Smooth muscle cell (in vitro differentiated cells): ENCODE data around the gene KIF3A. TPM values are rescaled to one million over a fixed set of nuclear protein-coding genes. Genes with fewer than 3 reads are reported as not detected.

ENCODE experiments used
- DNase-seq: peaks from one replicate; lab custom pipeline; 2025; ENCODE audit not compliant: unreplicated experiment; lab: John Stamatoyannopoulos, UW
- H2AFZ ChIP-seq: fragments of 200-600 bp; sonication (generic); 2 replicates; pipeline ENCODE4 v1.6.0; 2016; ENCODE audit warnings: antibody characterized with exemption, low read depth, mild to moderate bottlenecking
- H3F3A ChIP-seq: fragments of 200-600 bp; sonication (generic); 2 replicates; pipeline ENCODE4 v1.6.0; 2017; ENCODE audit warnings: antibody characterized with exemption, low read depth
- H3K27ac ChIP-seq: fragments of 200-600 bp; sonication (generic); 2 replicates; pipeline ENCODE4 v1.5.1; 2016; ENCODE audit warnings: low read depth, mild to moderate bottlenecking
- H3K27me3 ChIP-seq: fragments of 200-600 bp; sonication (generic); 2 replicates; pipeline ENCODE4 v1.6.1; 2016; ENCODE audit warnings: low read depth, mild to moderate bottlenecking
- H3K36me3 ChIP-seq: fragments of 200-600 bp; sonication (generic); 2 replicates; pipeline ENCODE4 v1.5.1; 2016; ENCODE audit warnings: low read depth
- H3K4me1 ChIP-seq: fragments of 200-600 bp; sonication (generic); 2 replicates; pipeline ENCODE4 v1.5.1; 2016; ENCODE audit warnings: low read depth
- H3K4me2 ChIP-seq: fragments of 200-600 bp; sonication (generic); 2 replicates; pipeline ENCODE4 v1.6.0; 2016; ENCODE audit warnings: mild to moderate bottlenecking
- H3K4me3 ChIP-seq: fragments of 200-600 bp; sonication (generic); 2 replicates; pipeline ENCODE4 v1.5.1; 2016; ENCODE audit warnings: mild to moderate bottlenecking
- H3K79me2 ChIP-seq: fragments of 200-600 bp; sonication (generic); 2 replicates; pipeline ENCODE4 v1.6.0; 2016; ENCODE audit warnings: low read depth, mild to moderate bottlenecking
- H3K9ac ChIP-seq: fragments of 200-600 bp; sonication (generic); 2 replicates; pipeline ENCODE4 v1.6.0; 2016; ENCODE audit warnings: low read depth
- H3K9me3 ChIP-seq: fragments of 200-600 bp; sonication (generic); replicated peaks from 2 replicates; pipeline ENCODE4 v1.5.1; 2016; ENCODE audit warnings: low read depth
- H4K20me1 ChIP-seq: fragments of 200-600 bp; sonication (generic); 2 replicates; pipeline ENCODE4 v1.6.0; 2016; ENCODE audit warnings: low read depth
- CTCF ChIP-seq: fragments of 200-600 bp; sonication (generic); IDR thresholded peaks from 2 replicates; pipeline ENCODE4 v1.5.1; 2017; ENCODE audit warnings: borderline replicate concordance, mild to moderate bottlenecking, antibody characterized with exemption; ENCODE audit not compliant: insufficient read depth, poor library complexity, severe bottlenecking
- WGBS: methylation state at CpG from one replicate; pipeline ENCODE4 v1.1.7; 2016; ENCODE audit warnings: low lambda C conversion rate; 5-methylcytosine and 5-hydroxymethylcytosine counted together
- polyA plus RNA-seq: library from polyadenylated mRNA; unstranded; fragments of >200 nt; fragmentation: Nextera tagmentation; extraction: Ambion mirVana; gene quantifications from 2 replicates; pipeline ENCODE4 v1.2.1, GENCODE V29; 2016
- total RNA-seq: library from RNA; depleted of rRNA; stranded (reverse); fragments of >200 nt; gene quantifications from 2 replicates; pipeline ENCODE4 v1.2.3, GENCODE V29; 2014

The KIF3A gene
- total and polyA plus RNA-seq, 2 experiments from 2014 or later, result 12.6 to 21.4 TPM

DNA sequence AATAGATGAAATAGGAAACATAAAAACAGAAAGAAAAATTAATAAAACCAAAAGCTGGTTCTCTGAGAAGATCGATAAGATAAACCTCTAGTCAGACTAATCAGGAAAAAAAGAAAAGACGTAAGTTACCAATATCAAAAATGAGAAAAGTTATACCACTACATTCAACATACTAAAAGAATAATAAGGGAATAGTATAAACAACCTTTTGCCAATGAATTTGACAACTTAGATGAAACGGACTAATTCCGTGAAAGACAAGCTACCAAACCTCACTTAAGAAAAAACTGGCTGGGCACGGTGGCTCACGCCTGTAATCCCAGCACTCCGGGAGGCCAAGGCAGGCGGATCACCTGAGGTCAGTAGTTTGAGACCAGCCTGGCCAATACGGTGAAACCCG is 7.5 kb downstream of the KIF3A start:
- TF ChIP-seq CTCF, result no peak
- no peak overlapping the region for H3K4me2 ChIP-seq
- peaks cover 5% of the 10 kb centered on the region for H4K20me1 ChIP-seq
- 95% methylated on average over 10 of the region's 10 CpGs for WGBS
- no peak overlapping the region for H3K4me3 ChIP-seq
- H3K9me3 ChIP-seq, result no peaks in the 10 kb centered on the region
- no peaks in the 10 kb centered on the region for H3K27me3 ChIP-seq
- no peaks in the 10 kb centered on the region for H3F3A ChIP-seq
- H3K36me3 ChIP-seq, result peaks cover 2% of the 10 kb centered on the region
- H2AFZ ChIP-seq, result no peak overlapping the region
- peaks cover 10% of the 10 kb centered on the region for H3K79me2 ChIP-seq
- H3K9ac ChIP-seq, result no peak overlapping the region
- H3K27ac ChIP-seq, result no peak overlapping the region
- no peaks in the 10 kb centered on the region for H3K4me1 ChIP-seq
- no peak for DNase-seq

GRCh38 chr5:132725745-132726144 is 11.6 kb downstream of the KIF3A start:
- Histone ChIP-seq H3K4me1 (no peaks in the 10 kb centered on the region), H3K27ac (no peak overlapping the region), H3K79me2 (peaks cover 6% of the 10 kb centered on the region), H2AFZ (no peak overlapping the region), H3K27me3 (no peaks in the 10 kb centered on the region), H3K4me2 (no peak overlapping the region), H4K20me1 (peaks cover 5% of the 10 kb centered on the region), H3K9me3 (no peaks in the 10 kb centered on the region), H3K36me3 (peaks cover 3% of the 10 kb centered on the region), H3F3A (no peaks in the 10 kb centered on the region), H3K9ac (no peak overlapping the region), H3K4me3 (no peak overlapping the region)
- no peak for DNase-seq
- 97% methylated on average over 2 of the region's 2 CpGs for WGBS
- no peak for TF ChIP-seq CTCF

GRCh38 chr5:132718544-132719312 is 18.6 kb downstream of the KIF3A start:
- H3F3A ChIP-seq, result no peaks in the 10 kb centered on the region
- 87% methylated on average over 5 of the region's 5 CpGs for WGBS
- no peaks in the 10 kb centered on the region for H3K4me1 ChIP-seq
- no peak for TF ChIP-seq CTCF
- no peaks in the 10 kb centered on the region for H4K20me1 ChIP-seq
- no peak overlapping the region for H3K4me2 ChIP-seq
- H2AFZ ChIP-seq, result no peak overlapping the region
- no peak overlapping the region for H3K27ac ChIP-seq
- H3K9me3 ChIP-seq, result no peaks in the 10 kb centered on the region
- no peak overlapping the region for H3K4me3 ChIP-seq
- no peaks in the 10 kb centered on the region for H3K27me3 ChIP-seq
- no peak overlapping the region for H3K9ac ChIP-seq
- no peaks in the 10 kb centered on the region for H3K36me3 ChIP-seq
- H3K79me2 ChIP-seq, result no peaks in the 10 kb centered on the region
- no peak for DNase-seq
